HG02884 (cell line): ENCODE measurements around the gene UNC5B.

Source experiments
- ATAC-seq: cut with Tn5 transposase; IDR thresholded peaks from one replicate; pipeline ENCODE4 v1.9.1; 2021; ENCODE audit warnings: mild to moderate bottlenecking, moderate library complexity; ENCODE audit not compliant: unreplicated experiment

Gene UNC5B

DNA sequence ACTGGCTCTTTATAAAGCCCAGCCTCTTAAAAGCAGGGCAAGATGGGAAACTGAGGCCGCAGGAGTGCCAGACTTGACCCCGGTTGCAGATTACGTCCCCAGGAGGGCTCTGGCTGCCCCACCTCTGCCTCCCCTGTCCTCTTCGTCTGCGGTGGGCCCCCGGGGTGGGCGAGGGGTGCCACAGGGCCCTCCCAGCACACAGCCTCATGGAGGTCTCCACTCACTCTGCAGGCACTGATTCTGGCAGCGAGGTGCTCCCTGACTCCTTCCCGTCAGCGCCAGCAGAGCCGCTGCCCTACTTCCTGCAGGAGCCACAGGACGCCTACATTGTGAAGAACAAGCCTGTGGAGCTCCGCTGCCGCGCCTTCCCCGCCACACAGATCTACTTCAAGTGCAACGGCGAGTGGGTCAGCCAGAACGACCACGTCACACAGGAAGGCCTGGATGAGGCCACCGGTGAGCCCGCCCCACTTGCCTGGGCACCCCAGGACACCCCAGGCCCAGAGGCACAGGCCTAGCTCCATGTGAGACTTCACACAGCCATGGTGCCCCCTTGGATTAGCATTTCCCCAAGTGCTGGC is 67.3 kb downstream of the UNC5B start:
- ATAC-seq: no peak

DNA sequence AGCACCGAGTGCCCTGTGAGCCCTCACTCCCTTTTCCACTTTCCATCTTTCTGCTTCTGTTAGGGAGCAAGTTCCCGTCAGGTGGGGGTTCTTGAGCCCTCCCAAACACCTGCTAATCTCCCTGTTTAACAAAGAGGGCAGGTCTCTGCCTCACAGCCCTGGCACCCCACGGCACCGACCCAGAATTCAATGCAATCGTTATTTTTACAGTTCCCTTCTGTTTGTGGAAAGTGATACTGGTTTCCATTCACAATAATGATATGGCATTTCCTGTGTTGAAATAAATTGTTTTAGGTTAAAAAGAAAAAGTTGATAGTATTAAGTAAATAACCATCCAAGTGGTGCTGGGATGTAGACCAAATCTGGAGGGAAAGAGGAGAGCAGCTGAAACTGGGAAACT is 67.8 kb downstream of the UNC5B start:
- ATAC-seq: no peak

DNA sequence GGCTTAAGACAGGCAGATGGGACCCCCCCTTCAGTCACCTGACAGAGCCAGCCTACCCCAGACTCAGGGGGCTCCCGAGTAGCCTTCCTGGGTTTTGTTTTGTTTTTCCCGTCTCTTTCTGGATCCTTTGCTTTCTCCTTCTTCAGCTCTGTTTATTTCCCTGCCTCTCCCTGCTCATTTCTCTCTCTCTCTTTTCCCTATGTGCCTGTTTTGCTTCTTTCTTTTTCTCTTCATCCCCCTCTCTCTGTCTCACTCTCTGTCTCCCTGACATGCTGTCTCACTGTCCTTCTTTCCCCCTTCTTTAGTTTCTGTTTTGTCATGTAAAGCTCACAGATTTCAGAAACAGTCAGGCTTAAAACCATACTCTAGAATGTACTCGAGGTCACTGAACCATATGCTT is 68.5 kb downstream of the UNC5B start:
- ATAC-seq: no peak

- no peak for ATAC-seq
Measured at GRCh38 chr10:71281646-71282322, 69.4 kb downstream of the UNC5B start.

GRCh38 chr10:71282323-71282680 is 69.9 kb downstream of the UNC5B start:
- no peak for ATAC-seq

GRCh38 chr10:71283410-71283809 is 71.0 kb downstream of the UNC5B start:
- no peak for ATAC-seq

DNA sequence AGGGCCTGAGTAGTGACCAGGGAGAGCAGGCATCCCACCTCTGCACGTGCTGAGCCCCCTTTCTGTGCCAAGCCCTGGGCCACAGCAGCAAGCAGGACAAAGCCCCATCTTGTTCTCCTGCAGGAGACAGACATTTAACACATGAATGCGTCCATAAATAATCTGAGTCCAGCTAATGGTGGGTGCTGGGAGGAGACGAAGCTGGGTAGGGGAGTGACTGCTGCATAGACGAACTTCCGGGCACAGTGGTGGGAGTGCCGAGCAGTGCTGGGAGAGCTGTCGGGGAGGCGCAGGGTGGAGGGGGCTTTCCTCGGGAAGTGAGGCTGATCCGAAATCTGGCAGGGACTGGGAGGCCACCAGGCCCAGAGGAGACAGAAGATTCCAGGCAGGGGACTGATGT is 71.5 kb downstream of the UNC5B start:
- ATAC-seq: no peak

DNA sequence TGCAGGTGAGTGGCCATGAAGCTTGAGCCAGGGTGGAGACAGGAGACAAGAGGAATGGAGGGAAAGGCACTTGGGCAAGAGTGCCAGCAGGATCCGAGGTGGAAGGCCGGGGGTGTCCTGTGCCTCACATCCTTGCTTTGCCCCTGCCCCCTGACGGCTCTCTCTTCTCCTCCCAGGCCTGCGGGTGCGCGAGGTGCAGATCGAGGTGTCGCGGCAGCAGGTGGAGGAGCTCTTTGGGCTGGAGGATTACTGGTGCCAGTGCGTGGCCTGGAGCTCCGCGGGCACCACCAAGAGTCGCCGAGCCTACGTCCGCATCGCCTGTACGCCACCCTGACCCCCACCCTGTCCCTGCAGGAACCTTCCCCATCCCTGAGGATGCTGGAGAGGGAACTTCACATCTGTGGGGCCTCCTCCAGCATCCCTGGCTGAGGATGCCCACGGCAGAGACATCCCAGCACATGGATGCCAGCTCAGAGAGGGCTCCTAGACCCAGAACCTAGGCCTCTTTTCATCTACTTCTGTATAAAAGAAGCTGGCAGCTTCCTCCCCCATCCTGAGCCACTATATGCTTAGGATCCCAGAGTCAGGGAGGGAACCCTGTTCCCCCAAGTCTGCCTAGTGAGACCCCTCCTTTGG is 72.3 kb downstream of the UNC5B start:
- ATAC-seq: no peak

DNA sequence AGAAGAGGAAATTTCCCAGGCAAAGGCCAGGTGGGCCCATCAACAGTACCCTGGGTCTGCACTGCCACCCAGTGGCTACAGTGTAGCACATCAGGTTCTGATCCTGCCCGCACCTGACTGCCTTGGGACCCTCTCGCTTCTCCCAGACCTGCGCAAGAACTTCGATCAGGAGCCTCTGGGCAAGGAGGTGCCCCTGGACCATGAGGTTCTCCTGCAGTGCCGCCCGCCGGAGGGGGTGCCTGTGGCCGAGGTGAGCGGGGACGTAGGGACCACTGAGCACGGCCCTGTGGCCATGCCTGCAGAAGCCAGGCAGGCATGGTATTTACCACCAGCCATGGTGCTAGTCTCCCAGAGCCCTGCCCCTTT is 72.8 kb downstream of the UNC5B start:
- ATAC-seq: no peak

DNA sequence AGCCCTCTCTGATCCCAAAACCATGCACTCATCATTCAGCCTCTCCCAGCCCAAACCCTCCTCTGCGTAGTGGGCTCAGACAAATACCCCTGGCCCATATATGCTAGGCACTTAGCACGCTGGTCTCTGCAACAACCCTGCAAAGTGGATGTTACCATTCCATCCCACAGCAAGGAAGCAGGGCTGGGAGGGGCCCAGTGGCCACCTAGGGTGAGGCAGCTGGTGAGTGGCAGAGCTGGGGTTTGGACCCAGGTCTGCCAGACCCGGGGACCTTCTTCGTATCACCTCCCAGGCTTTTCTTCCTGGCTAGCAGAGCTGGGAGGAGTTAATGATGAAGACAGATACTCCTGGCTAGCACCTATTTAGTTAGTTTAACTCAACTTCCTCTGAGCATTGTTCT is 73.6 kb downstream of the UNC5B start:
- ATAC-seq: no peak

DNA sequence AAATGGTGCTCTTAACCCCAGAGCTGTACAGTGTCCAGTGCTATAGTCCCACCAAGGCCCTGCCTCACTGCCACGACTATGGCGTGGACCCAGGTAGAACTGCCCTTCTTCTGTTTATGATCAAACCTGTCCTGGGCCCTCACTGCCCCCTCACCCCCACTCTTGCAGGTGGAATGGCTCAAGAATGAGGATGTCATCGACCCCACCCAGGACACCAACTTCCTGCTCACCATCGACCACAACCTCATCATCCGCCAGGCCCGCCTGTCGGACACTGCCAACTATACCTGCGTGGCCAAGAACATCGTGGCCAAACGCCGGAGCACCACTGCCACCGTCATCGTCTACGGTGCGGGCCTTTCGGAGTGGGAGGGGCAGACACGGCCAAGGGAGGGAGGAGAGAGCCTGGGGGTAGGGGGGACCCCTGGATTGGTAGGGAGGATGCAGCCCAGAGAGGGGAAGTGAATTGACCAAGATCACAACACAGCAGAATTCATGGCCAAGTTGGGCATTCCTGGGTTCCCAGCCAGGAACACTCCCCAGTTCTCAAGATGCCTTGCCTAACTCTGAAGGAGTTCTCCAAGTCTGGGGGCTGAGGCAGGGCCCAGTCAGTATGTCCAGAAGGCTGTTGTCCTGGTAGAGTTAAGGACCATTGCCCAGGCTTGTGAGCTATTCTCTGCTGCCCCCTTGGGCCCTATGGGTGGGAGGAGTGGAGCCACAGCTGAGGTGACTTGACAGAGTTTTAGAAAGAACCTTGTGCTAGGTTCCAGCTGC is 74.3 kb downstream of the UNC5B start:
- ATAC-seq: no peak

- no peak for ATAC-seq
Measured at GRCh38 chr10:71287456-71287855, 75.1 kb downstream of the UNC5B start.

DNA sequence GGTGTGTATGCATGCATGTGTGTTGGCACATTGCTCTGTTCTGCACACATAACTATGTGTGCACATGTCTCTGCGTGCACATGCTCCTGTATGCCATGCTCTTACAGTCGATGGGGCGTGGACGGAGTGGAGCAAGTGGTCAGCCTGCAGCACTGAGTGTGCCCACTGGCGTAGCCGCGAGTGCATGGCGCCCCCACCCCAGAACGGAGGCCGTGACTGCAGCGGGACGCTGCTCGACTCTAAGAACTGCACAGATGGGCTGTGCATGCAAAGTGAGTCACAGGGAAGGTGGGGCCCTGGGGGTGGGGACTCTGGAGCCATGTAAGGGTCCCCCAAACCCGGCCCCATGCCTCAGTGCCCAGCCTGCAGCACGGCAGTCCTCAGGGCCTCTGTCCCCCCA is 76.1 kb downstream of the UNC5B start:
- no peak for ATAC-seq

GRCh38 chr10:71289421-71290130 is 77.2 kb downstream of the UNC5B start:
- ATAC-seq: no peak

- no peak for ATAC-seq
Measured at GRCh38 chr10:71290331-71290730, 78.0 kb downstream of the UNC5B start.

GRCh38 chr10:71290806-71291527 is 78.6 kb downstream of the UNC5B start:
- ATAC-seq: no peak

GRCh38 chr10:71291528-71291900 is 79.1 kb downstream of the UNC5B start:
- no peak for ATAC-seq

DNA sequence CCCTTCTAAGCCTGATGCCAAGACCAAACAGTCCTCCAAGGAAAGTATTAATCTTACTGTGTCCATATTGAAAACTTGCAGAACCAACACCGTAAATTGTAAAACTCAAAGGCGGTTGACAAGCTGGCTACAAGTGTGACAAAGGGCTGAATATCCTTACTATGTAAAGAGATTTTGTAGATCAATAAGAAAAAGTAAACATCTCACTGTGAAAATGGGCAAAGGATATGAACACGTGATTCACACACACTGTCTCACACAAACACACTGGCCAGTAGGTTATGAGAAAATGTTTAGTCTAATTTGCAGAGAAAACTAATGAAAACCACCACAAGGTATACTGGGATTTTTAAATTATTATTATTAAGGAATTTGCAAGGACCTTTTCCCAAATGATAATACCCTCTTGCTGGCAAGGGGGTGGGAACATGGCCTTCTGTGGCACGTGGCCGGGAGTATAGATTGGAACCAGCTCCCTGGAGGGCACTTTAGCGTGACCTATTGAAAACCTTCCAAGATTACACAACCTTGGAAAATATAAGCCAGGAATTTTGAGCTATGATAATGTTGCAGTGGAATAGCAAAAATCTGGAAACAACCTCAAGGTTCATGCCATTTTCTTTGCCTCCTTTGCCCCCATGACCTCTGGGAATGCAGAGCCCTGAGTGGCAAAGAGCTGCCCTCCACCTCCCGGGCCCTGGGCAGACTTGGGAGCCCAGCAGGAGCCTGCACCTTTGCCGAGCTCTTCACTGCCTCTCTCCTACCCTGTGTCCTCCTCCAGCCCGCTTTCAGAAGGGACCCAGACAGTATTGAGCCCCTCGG is 80.5 kb downstream of the UNC5B start:
- ATAC-seq: no peak

GRCh38 chr10:71293446-71294084 is 81.2 kb downstream of the UNC5B start:
- no peak for ATAC-seq
